Skin of body (tissue), 2 donors: ENCODE results near the gene FAM3A. TPM values are rescaled to one million over a fixed set of nuclear protein-coding genes. Genes with fewer than 3 reads are reported as not detected.
A peak's percentile ranks its signal among the peaks of the same experiment; 100 is the strongest.
"Not testable (repeated sequence)": the region's sequence is repeated elsewhere in the genome, so short reads cannot be mapped to it uniquely, and the experiment has no call there.

Source experiments
- DNase-seq: peaks from one replicate; lab custom pipeline; 2025; lab: John Stamatoyannopoulos, UW
- total RNA-seq: library from RNA; depleted of rRNA; stranded (reverse); fragments of >200 nt; gene quantifications from one replicate; pipeline ENCODE4 v1.2.3, GENCODE V29; 2014

FAM3A gene
- total RNA-seq, 1 donor from 2014 or later = 13.7 TPM

DNA sequence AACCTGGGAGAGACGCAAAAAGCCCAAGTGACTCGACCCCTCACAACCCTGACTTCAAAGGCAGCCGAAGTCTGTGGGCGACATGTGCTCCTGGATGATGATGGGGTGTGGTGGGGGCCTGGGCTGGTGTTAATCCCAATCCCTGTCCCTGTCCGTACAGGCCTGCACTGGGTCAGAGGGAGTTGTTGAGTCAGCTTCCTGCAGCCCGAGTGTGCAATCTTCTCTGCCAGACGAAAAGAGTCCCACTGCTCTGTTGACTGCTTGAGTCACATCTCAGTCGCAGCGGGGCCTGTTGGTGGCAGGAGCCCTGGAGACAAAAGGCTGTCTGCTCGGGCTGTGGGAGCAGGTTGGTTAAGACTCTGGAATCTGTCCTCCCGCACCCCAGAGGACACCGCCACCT lies 10.3 kb downstream of the FAM3A start:
- no peak for DNase-seq

- no peak for DNase-seq
Observed at GRCh38 chrX:154502989-154503388, 13.0 kb downstream of the FAM3A start.

DNA sequence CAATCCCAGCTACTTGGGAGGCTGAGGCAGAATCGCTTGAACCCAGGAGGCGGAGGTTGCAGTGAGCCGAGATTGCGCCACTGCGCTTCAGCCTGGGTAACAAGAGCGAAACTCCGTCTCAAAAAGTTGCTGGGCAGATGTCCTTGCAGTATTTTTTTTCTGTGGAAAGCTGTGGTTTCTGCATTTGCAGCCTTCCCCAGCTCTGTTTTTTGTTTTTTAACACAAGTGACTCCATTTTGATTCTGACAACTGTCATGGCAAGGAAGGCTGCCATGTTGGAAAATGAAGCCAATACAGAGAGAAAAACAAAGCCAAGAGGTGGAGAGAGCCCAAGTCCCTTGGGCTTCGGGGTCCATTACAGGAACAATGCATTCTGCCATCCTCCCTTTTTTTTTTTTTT lies 13.9 kb downstream of the FAM3A start:
- no peak for DNase-seq

DNA sequence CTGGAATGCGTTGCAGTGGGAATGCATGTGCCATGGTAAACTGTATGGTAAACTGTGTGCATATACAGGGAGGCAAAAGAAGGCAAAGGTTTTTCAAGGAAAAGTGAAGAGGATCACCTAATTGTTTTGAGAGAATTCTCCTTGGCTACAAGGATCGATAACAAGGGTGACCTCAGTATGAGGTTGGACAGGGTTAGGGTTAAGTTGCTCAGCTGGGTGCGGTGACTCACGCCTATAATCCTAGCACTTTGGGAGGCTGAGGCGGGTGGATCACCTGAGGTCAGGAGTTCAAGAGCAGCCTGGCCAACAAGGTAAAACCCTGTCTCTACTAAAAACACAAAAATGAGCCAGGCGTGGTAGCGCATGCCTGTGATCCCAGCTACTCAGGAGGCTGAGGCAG lies 14.6 kb downstream of the FAM3A start:
- DNase-seq = not testable (repeated sequence)

GRCh38 chrX:154496591-154497137 lies 19.4 kb downstream of the FAM3A start:
- DNase-seq = not testable (repeated sequence)

- DNase-seq = no peak
Observed at GRCh38 chrX:154495472-154495922, 20.5 kb downstream of the FAM3A start.

- DNase-seq = no peak
Observed at GRCh38 chrX:154494715-154495114, 21.3 kb downstream of the FAM3A start.

DNA sequence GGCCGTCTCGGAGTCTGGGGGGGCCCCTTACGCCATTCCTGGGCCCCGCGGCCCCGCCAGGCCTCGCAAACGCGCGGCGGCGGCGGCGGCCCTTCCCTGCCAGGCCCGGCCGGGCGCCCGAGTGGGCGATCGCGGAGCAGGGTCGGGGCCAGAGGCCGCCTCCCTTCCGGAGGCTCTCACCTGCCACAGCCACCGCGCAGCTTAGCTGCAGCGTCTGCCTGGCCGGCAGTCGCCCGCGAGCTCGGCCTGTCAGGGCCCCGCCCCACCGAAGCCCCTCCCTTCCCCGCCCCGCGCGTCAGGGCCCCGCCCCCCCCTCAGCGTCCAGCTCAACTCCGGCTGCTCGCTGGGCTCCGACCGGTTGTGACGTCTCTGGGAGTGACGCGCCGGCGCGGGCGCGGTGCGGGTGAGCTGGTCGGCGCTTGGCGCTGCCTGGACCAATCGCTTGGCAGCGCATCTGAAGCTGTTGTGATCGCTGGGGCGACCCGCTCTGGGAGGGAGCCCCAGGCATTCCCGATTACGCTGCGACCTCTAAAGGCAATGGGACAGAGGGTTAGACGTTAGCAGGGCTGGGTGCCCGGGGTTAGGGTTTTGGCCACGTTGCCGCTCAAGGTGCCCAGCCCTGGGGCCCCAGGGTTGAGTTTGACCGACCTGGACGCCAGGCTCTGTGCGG lies 25.5 kb downstream of the FAM3A start, which contains the start of gene SLC10A3:
Gene SLC10A3 (minus strand): TSS at position 216 of the 670 bp plus-strand sequence. CDS start 1,689 bp downstream, outside the sequence.
- DNase-seq = peak; percentile 82

DNA sequence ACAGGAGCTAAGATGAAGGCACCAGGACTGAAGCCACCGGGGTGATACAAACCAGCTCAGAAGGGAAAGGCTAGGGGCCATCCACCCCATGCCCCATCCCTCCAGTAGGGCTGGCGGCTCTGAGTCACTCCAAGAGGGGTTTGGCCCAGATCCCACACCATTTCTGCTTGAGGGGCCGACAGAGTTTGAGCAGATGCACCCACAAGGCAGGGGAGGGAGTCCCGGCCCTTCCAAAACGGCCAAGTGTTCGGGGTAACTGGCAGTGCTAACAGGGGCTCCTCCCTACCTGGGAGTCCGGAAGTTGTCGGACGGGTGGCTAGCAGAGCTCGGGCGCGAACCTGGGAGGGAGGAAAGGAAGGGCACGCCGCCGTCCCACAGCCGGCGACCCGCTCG lies 26.0 kb downstream of the FAM3A start:
- DNase-seq = no peak

- DNase-seq = no peak
Observed at GRCh38 chrX:154489182-154489581, 26.9 kb downstream of the FAM3A start.

DNA sequence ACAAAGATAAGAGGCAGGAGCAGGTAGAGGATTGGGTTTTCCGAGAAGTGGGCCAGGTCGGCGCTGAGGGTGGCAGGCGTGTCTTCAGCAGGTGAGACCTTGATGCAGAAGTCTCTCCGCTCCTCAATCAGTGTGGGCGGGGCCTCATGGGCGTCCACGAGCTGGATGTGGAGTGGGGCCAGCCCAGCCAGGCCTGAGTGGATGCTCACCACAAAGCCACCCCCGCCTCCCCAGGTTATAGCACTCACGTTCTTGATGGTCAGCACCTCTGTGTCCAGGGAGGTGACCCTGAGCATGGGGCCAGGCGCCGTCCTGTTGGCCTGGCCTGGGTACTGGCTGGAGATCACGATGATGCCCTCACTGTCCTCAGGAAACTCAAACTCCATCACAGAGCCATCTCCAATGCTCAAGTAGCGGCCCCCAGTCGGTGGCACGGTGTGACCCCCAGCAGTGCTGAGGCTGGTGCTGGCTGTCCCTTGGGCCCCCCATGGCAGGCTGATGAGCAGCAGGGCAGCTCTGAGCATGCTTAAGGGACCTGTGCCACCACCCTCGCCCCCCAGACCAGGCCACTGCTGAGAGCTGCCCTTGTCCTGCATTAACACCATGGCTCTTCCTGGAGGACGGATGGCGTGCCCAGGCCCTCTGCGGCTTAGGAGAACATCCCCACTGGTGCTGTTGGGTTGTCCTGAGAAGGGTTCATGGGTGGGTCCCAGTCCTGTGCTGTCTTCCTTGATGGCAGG lies 27.5 kb downstream of the FAM3A start:
- DNase-seq = no peak

DNA sequence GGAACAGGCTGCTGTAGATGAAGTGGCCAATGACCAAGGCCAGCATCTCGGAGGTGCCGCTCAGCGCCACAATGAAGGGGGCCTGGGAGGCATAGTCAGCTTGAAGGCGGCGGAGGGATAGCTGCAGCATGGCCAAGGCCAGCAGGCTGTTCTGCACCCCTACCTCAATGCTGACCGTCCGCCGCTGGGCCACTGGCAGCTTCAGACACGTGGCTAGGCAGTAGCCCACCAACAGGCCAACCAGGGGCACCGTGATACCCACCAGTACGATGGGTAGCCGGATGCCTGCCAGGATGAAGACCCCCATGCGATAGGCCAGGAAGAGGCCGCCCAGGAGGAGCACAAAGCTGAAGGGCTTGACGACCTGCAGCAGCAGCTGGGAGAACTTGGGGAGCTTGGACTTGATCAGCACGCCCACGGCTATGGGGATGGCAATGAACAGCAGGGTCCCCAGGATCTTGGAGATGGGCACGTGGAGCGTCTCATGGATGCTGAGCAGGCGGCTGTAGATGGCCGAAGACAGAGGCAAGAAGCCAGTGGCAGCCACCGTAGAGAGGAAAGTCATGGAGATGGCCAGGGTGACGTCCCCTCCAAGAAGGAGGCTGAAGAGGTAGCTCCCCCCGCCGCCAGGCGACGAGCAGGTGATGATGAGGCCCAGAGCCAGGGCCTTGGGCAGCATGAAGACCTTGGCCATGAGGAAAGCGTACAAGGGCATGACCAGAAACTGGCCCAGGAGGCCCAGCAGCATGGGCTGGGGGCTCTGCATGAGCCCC lies 28.3 kb downstream of the FAM3A start:
- DNase-seq = no peak

- DNase-seq = peak; percentile 4
Observed at GRCh38 chrX:154486396-154487207, 29.4 kb downstream of the FAM3A start, which contains the start of gene UBL4A. Gene UBL4A, minus strand, starts transcription at chrX:154486615. Its CDS starts 31 bp downstream, at chrX:154486584.

- DNase-seq = no peak
Observed at GRCh38 chrX:154486052-154486395, 30.0 kb downstream of the FAM3A start.

DNA sequence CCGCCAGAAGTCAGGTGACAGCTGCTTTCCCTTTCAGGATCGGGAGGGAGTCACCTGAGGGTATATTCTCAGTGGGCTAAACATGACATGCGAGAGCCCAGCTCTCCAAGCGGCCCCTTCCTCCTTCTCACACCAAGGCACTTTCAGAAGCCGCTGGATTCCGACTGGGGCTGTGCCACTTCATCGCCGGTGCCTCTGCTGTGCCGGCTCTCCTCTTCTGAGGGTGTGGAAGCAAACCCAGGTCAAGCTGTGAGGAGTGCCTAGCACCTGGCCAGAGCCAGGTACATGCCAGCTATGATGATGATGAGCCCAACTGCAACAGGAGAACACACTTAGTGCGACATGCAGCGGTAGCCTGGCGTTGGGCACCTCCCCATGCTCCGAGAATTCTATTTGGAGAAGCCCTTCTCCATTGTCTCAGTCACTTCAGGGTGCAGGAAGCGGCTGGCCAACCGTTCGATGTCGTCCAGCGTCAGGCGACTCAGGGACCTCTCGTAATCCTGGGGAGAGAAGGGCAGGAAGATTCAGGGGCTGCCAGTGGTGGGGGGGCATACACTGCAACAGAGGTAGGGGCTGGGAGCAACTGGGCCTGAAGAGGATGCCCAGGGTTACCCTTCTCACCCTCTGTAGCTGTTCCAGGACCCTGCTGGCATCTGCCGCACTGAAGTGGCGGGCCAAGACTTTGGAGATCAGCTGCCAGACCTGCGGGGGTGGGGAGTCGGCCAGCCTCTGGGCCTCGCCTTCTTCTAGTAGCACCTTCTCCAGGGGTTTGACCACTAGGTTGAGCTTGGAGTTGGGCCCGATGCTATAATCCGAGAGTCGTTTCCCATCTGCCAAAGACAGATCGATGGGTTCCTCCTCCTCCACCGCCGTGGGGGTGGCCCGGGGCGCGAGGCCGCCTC lies 30.6 kb downstream of the FAM3A start:
- no peak for DNase-seq

DNA sequence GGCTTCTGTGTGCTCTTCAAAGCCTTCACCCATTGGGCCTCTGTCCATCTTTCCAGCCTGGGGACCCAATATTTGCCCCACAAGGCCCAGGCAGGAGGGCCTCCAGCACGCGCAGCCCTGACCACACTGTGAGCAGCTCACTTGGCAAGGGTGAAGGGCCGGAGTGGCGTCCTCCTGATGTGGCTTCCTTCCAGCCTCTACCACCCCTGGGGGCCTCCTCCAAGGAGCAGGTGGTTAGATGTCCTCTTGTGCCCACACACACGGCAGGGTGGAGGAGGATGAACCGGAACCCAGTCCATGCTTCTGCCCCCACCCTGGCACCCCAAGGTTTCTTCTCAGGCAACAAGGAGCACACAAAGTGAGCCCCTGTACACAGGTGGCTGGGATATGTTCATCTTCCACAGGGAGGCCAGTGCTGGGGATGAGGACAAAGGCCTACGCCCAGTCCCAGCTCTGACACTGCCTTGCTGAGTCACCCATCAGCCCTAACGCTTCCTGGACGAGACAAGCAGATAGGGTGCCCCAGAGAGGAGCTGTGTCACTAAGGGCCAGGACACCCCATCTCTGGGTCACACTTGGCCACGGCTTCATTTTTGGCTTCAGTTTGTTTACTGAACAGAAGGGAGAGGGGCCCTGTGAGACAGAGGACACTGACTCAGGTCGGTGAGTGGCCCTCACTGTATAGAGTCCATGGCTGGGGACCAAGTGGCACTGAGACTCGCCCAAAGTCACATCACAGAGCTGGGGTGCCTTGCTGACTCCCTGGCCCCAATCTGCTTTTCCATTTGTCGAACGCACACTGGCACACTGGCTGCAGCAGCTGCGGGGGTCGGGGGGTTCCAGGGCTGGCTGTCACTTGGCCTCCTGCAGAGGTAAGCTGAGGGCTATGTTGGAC lies 31.5 kb downstream of the FAM3A start:
- no peak for DNase-seq

GRCh38 chrX:154483325-154483724 lies 32.7 kb downstream of the FAM3A start:
- DNase-seq = no peak

DNA sequence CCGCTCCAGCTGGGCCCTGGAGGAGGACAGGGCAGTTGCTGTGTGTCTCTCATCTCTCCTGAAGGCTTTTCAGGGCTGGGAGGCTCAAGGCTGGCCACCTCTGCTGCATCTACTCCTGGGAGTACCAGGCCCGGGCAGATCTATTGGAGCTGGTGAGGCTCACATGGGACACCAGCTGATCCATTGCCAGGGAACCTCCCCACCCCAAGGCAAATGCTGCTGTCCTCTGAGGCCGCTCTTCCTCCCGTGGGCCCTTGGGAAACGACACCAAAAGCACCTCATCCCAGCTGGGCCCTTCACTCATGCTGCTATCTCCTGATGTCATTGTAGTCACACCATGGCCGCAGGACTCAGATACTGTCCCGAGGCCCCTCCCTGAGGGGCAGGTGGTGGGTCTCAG lies 33.2 kb downstream of the FAM3A start:
- DNase-seq = no peak
